GM20000 (cell line): ENCODE data around the gene SMIM11.
"Not testable (repeated sequence)": the region's sequence is repeated elsewhere in the genome, so short reads cannot be mapped to it uniquely, and the experiment has no call there.

Source experiments
- DNase-seq: peaks from one replicate; pipeline ENCODE4 v3.0.0; 2012; ENCODE audit warnings: low spot score
- CTCF ChIP-seq: IDR thresholded peaks from 2 replicates; pipeline ENCODE4 v1.5.1; 2012; ENCODE audit warnings: mild to moderate bottlenecking, control low read depth; ENCODE audit errors: extremely low read depth, missing control alignments

Gene SMIM11

GRCh38 chr21:34374940-34375618 lies at the start of gene SMIM11:
Gene SMIM11, plus strand, starts transcription at chr21:34375507. Its CDS starts 3,998 bp downstream, at chr21:34379505.
- not testable (repeated sequence) for DNase-seq

GRCh38 chr21:34330055-34330454 lies 45.3 kb upstream of the SMIM11 start:
- no peak for DNase-seq
- no peak for TF ChIP-seq CTCF

GRCh38 chr21:34331726-34332125 lies 43.6 kb upstream of the SMIM11 start:
- no peak for DNase-seq
- no peak for TF ChIP-seq CTCF

- TF ChIP-seq CTCF = no peak
- no peak for DNase-seq
Measured at GRCh38 chr21:34332347-34332746, 43.0 kb upstream of the SMIM11 start.

- no peak for DNase-seq
- no peak for TF ChIP-seq CTCF
Measured at GRCh38 chr21:34333121-34333739, 42.1 kb upstream of the SMIM11 start.

GRCh38 chr21:34335316-34335715 lies 40.0 kb upstream of the SMIM11 start:
- TF ChIP-seq CTCF = no peak
- no peak for DNase-seq

- DNase-seq = no peak
- no peak for TF ChIP-seq CTCF
Measured at GRCh38 chr21:34336245-34336644, 39.1 kb upstream of the SMIM11 start.
